Activated effector memory CD4-positive, alpha-beta T cell treated with anti-CD3 and anti-CD28 coated beads, Interleukin-2, amount 50 U/mL, for 16 hours (primary cell): Measurements from ENCODE around the gene STAMBPL1.
"Not testable (repeated sequence)": the region's sequence is repeated elsewhere in the genome, so short reads cannot be mapped to it uniquely, and the experiment has no call there.

Experiments
- DNase-seq: peaks from one replicate; pipeline ENCODE4 v3.0.0-alpha.2; 2020

Gene STAMBPL1

GRCh38 chr10:88879534-88880281 is at the start of gene STAMBPL1:
TSS of gene STAMBPL1 (plus strand) at chr10:88880245. CDS start at chr10:88901709, 21,464 bp downstream.
- peak; percentile 90 for DNase-seq

- no peak for DNase-seq
Observed at GRCh38 chr10:88830643-88831268, 49.3 kb upstream of the STAMBPL1 start.

GRCh38 chr10:88831709-88832108 is 48.3 kb upstream of the STAMBPL1 start:
- peak; percentile 78 for DNase-seq

GRCh38 chr10:88832376-88832775 is 47.7 kb upstream of the STAMBPL1 start:
- DNase-seq = no peak

- DNase-seq = no peak
Observed at GRCh38 chr10:88833156-88833555, 46.9 kb upstream of the STAMBPL1 start.

GRCh38 chr10:88833723-88834122 is 46.3 kb upstream of the STAMBPL1 start:
- DNase-seq = no peak

- peak; percentile 94 for DNase-seq
Observed at GRCh38 chr10:88835096-88835909, 44.7 kb upstream of the STAMBPL1 start.

- no peak for DNase-seq
Observed at GRCh38 chr10:88835910-88836221, 44.2 kb upstream of the STAMBPL1 start.

- DNase-seq = not testable (repeated sequence)
Observed at GRCh38 chr10:88837632-88838031, 42.4 kb upstream of the STAMBPL1 start.

GRCh38 chr10:88838766-88839350 is 41.2 kb upstream of the STAMBPL1 start:
- no peak for DNase-seq

GRCh38 chr10:88840104-88840503 is 39.9 kb upstream of the STAMBPL1 start:
- DNase-seq = no peak

- no peak for DNase-seq
Observed at GRCh38 chr10:88840881-88841280, 39.2 kb upstream of the STAMBPL1 start.

GRCh38 chr10:88841316-88842111 is 38.5 kb upstream of the STAMBPL1 start:
- DNase-seq = no peak

- DNase-seq = no peak
Observed at GRCh38 chr10:88843171-88843570, 36.9 kb upstream of the STAMBPL1 start.

GRCh38 chr10:88848499-88848898 is 31.5 kb upstream of the STAMBPL1 start:
- no peak for DNase-seq

- DNase-seq = no peak
Observed at GRCh38 chr10:88849234-88849633, 30.8 kb upstream of the STAMBPL1 start.

- DNase-seq = no peak
Observed at GRCh38 chr10:88850712-88851111, 29.3 kb upstream of the STAMBPL1 start.

- DNase-seq = no peak
Observed at GRCh38 chr10:88851706-88852105, 28.3 kb upstream of the STAMBPL1 start, which contains the start of gene ANKRD22. TSS of gene ANKRD22 (minus strand) at chr10:88851844. CDS start at chr10:88851607, 237 bp downstream.

GRCh38 chr10:88852327-88852726 is 27.7 kb upstream of the STAMBPL1 start:
- DNase-seq = no peak

GRCh38 chr10:88853155-88853881 is 26.7 kb upstream of the STAMBPL1 start:
- no peak for DNase-seq

GRCh38 chr10:88854684-88855083 is 25.4 kb upstream of the STAMBPL1 start:
- DNase-seq = no peak

- DNase-seq = no peak
Observed at GRCh38 chr10:88857831-88858230, 22.2 kb upstream of the STAMBPL1 start.
